NCI-H1105 (cell line): ENCODE data around the gene ZNF727.
A peak's percentile ranks its signal among the peaks of the same experiment; 100 is the strongest.
"Not testable (repeated sequence)": the region's sequence is repeated elsewhere in the genome, so short reads cannot be mapped to it uniquely, and the experiment has no call there.

Experiments
- DNase-seq: peaks from one replicate; lab custom pipeline; 2025; lab: John Stamatoyannopoulos, UW

ZNF727 gene

DNA sequence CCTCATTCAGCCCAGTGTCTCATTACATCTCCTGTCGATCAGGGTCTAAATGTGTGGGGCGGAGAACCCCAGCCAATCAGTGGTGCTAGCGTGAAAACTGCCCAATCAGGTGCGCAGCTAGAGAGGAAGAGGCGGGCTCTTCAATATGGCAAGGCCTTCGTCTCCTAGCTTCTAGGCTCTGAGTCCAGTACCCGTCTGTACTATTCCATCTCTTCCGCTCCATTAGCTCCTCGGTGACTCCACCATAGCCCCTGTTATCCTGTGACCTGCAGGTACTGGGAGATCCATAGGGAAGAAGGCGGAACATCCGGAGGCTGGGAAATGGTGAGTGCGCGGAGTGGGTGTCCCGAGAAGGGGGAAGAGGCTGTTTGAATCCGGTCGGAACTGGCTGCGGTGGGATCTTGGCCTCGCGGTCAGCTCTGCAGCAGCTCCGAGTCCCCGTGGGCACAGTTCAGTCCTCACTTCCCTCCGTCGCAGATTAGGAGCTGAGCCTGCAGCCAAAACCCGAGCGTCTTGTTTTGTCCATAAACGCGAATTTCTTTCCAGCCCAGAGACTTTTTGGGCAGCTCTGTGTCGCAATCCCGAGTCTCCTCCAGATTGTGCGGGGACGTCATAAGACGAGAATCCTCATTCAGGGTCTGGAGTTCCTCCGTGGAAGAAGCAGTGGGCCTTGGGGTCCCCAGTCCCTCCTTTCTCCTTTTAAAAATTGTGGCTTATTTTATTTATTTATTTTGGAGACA is at the start of gene ZNF727:
TSS of gene ZNF727 (plus strand) at position 134 of the 740 bp plus-strand sequence. CDS start at position 322, 188 bp downstream.
- peak; percentile 82 for DNase-seq

DNA sequence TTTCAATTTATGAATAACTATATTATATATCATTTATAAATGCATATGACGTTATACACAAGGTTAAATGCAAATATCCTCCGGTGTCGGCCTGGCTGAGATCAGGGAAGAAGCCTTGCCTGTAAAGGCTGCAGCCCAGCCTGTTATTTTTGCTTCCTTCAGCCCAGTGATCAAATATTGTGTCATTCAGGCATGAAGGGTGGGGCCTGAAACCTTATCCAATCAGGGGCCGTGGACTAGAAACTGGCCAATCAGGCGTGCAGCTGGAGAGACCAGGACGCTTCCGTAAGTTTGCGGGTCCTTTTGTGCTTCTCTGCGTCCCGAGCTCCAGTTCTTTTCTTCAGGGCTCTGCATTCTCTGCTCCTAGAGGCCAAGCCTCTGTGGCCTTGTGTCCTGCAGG is 46.7 kb upstream of the ZNF727 start, which contains the start of gene ZNF722:
TSS of gene ZNF722 (plus strand) at position 301 of the 400 bp plus-strand sequence. CDS start 113 bp downstream, outside the sequence.
- DNase-seq = no peak

DNA sequence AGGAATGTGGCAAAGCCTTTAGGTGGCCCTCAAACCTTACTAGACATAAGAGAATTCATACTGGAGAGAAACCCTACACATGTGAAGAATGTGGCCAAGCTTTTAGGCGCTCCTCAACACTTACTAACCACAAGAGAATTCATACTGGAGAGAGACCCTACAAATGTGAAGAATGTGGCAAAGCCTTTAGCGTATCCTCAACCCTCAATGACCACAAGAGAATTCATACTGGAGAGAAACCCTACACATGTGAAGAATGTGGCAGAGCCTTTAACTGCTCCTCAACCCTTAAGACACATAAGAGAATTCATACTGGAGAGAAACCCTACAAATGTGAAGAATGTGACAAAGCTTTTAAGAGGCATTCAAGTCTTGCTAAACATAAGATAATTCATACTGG is 29.7 kb upstream of the ZNF727 start:
- not testable (repeated sequence) for DNase-seq

DNA sequence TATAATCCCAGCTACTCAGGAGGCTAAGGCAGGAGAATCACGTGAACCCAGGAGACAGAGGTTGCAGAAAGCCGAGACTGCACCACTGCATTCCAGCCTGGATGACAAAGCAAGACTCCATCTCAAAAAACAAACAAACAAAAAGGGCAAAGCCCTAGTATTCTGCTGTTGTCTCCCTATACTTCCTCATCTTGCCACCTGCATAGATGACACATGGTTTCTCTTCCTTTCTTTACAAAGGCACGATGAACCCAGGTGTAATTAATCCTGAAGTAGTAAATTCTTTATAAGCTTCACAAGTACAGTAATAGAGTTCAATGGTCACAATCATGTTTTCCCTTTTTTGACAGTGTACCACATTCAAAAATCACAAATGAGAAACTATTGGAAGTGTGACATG is 9.8 kb upstream of the ZNF727 start:
- DNase-seq = no peak

DNA sequence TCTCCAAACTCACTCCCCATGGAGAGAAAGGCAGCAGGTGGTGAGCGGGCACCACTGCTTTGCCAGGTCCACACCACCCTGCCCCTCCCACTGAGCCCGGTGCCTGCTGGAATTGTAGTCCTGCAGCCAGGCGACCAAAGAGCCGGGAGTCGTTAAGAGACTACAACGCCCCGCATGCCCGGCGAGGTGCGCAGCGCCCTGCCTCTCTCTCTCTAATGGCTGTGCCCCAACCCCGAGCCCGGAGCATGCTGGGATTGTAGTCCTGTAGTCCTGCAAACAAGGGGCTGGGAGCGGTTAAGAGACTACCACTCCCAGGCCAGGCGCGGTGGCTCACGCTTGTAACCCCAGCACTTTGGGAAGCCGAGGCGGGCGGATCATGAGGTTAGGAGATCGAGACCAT is 8.1 kb upstream of the ZNF727 start:
- no peak for DNase-seq

DNA sequence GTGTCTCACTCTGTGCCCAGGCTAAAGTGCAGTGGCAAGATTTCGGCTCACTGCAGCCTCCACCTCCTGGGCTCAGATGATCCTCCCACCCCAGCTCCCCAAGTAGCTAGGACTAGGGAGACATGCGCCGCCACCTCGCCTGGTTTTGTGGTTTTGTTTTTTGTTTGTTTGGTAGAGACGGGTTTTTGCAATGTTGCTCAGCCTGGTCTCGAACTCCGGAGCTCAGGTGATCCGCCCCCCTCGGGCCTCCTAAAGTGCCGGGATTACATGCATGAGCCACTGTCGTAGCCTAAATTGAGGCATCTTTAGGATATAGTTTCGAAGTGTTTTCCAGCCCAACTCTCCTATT is 781 bp downstream of the ZNF727 start:
- no peak for DNase-seq

DNA sequence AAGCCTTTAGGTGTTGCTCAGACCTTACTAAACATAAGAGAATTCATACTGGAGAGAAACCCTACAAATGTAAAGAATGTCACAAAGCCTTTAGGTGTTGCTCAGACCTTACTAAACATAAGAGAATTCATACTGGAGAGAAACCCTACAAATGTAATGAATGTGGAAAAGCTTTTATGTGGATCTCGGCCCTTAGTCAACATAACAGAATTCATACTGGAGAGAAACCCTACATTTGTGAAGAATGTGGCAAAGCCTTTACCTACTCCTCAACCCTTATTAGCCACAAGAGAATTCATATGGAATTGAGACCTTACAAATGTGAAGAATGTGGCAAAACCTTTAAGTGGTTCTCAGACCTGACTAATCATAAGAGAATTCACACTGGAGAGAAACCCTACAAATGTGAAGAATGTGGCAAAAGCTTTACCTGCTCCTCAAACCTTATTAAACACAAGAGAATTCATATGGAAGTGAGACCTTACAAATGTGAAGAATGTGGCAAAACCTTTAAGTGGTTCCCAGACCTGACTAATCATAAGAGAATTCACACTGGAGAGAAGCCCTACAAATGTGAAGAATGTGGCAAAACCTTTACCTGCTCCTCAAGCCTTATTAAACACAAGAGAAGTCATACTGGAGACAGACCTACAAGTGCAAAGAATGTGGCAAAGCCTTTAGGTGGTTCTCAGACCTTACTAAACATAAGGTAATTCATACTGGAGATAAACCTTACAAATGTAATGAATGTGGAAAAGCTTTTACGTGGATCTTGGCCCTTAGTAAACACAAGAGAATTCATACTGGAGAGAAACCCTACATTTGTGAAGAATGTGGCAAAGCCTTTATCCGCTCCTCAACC is 32.8 kb downstream of the ZNF727 start:
- DNase-seq = not testable (repeated sequence)

DNA sequence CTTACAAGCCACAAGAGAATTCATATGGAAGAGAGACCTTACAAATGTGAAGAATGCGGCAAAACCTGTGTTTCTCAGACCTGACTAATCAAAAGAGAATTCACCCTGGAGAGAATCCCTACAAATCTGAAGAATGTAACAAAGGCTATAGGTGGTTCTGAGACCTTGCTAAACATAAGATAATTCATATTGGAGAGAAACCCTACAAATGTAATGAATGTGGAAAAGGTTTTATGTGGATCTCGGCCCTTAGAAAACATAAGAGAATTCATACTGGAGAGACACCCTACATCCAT is 33.4 kb downstream of the ZNF727 start:
- no peak for DNase-seq

DNA sequence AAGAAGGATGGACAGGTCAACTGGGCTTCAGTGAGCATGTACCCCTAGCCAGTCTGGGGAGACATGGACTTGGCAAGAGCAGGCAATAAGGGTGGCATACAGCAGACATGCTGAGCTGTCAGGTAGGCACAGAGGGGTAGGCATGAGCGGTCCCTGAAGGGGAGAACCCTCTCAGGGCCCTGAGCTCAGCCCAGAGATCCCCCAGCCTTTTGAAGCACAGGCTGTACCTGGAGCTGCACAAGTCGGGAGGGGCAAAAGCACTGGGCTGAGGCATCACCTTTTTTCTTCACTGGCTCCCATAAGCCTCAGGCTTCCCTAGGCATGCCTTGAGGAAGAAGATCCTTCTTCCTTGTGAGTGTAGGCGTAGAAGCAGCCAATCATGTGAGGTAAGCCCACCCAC is 42.3 kb downstream of the ZNF727 start:
- DNase-seq = no peak

DNA sequence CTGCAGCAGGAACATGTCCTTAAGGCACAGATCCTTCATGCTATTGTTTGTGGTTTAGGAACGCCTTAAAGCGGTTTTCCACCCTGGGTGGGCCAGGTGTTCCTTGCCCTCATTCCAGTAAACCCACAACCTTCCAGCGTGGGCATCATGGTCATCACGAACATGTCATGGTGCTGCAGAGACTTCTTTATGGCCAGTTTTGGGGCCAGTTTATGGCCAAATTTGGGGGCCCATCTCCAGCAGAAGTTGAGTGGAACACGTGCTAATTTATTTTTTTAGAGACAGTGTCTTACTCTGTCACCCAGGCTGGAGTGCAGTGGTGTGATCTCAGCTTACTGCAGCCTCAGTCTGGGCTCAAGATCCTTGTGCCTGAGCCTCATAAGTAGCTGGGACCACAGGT is 43.6 kb downstream of the ZNF727 start:
- not testable (repeated sequence) for DNase-seq
